HG02678 (cell line): ENCODE measurements around the gene ME3.

Experiments used
- ATAC-seq: cut with Tn5 transposase; IDR thresholded peaks from one replicate; pipeline ENCODE4 v1.9.1; 2021; ENCODE audit warnings: mild to moderate bottlenecking, moderate library complexity; ENCODE audit not compliant: unreplicated experiment

Gene ME3

GRCh38 chr11:86693518-86693917 lies 21.1 kb upstream of the ME3 start:
- ATAC-seq = no peak

GRCh38 chr11:86692746-86693145 lies 20.3 kb upstream of the ME3 start:
- no peak for ATAC-seq

- no peak for ATAC-seq
These were observed 19.9 kb upstream of the ME3 start for GRCh38 chr11:86692317-86692716.

GRCh38 chr11:86688398-86689179 lies 16.2 kb upstream of the ME3 start:
- ATAC-seq = no peak

GRCh38 chr11:86687185-86687778 lies 14.9 kb upstream of the ME3 start:
- ATAC-seq = no peak

GRCh38 chr11:86686531-86686930 lies 14.1 kb upstream of the ME3 start:
- ATAC-seq = no peak

- no peak for ATAC-seq
These were observed 9.0 kb upstream of the ME3 start for GRCh38 chr11:86681483-86681756.

GRCh38 chr11:86680716-86681482 lies 8.5 kb upstream of the ME3 start:
- ATAC-seq = no peak

- no peak for ATAC-seq
These were observed 6.4 kb upstream of the ME3 start for GRCh38 chr11:86678823-86679222.

GRCh38 chr11:86678296-86678695 lies 5.9 kb upstream of the ME3 start:
- no peak for ATAC-seq

GRCh38 chr11:86676533-86677154 lies 4.2 kb upstream of the ME3 start:
- no peak for ATAC-seq

GRCh38 chr11:86676010-86676409 lies 3.6 kb upstream of the ME3 start:
- ATAC-seq = no peak

- ATAC-seq = no peak
These were observed 2.6 kb upstream of the ME3 start for GRCh38 chr11:86675017-86675416.

- ATAC-seq = no peak
These were observed 1.7 kb upstream of the ME3 start for GRCh38 chr11:86673872-86674750.

- no peak for ATAC-seq
These were observed 833 bp upstream of the ME3 start for GRCh38 chr11:86673055-86673843.

- peak; percentile 26 for ATAC-seq
These were observed 847 bp downstream of the ME3 start for GRCh38 chr11:86671531-86672006.

- ATAC-seq = no peak
These were observed 1.5 kb downstream of the ME3 start for GRCh38 chr11:86670911-86671310.

- no peak for ATAC-seq
These were observed 2.2 kb downstream of the ME3 start for GRCh38 chr11:86670181-86670580.

GRCh38 chr11:86669424-86669823 lies 3.0 kb downstream of the ME3 start:
- ATAC-seq = no peak

GRCh38 chr11:86668929-86669328 lies 3.5 kb downstream of the ME3 start:
- ATAC-seq = no peak
